ENCODE data around the gene CERS6. TPM values are rescaled to one million over a fixed set of nuclear protein-coding genes. Genes with fewer than 3 reads are reported as not detected.

Gene CERS6
- total RNA-seq, 2 donors from 2014 or later, result 12.5 to 16.3 TPM

GRCh38 chr2:168729455-168729854 is 273.4 kb downstream of the CERS6 start:
- H3K36me3 ChIP-seq (replicated peaks in 1 of 2; ENCODE audit: insufficient read depth in 1 of 2, low read depth in 2 of 2), result no peaks in the 10 kb centered on the region
- no peak overlapping the region for H3K4me3 ChIP-seq
- no peaks in the 10 kb centered on the region for H3K27me3 ChIP-seq
- 89 to 95% methylated on average over 2 of the region's 2 CpGs for WGBS, 2 donors
- no peak for ATAC-seq
- intact Hi-C loops (cut with DNase I), result no loop called here
- TF ChIP-seq POLR2A (IDR thresholded peaks at IDR 0.05) (no peak), CTCF (IDR thresholded peaks at IDR 0.05) (no peak)
- H3K27ac ChIP-seq, result no peak overlapping the region
- H3K9me3 ChIP-seq, result no peaks in the 10 kb centered on the region
- no peaks in the 10 kb centered on the region for H3K4me1 ChIP-seq
- no peak for DNase-seq

- intact Hi-C loops (cut with DNase I), result no loop called here
- H3K4me3 ChIP-seq, result no peak overlapping the region
- 79 to 82% methylated on average over 4 of the region's 4 CpGs for WGBS, 2 donors
- H3K27ac ChIP-seq, result no peak overlapping the region
- no peak for TF ChIP-seq CTCF (IDR thresholded peaks at IDR 0.05)
- TF ChIP-seq POLR2A (IDR thresholded peaks at IDR 0.05), result no peak
- no peaks in the 10 kb centered on the region for H3K4me1 ChIP-seq
- no peaks in the 10 kb centered on the region for H3K27me3 ChIP-seq
- DNase-seq (no peak), ATAC-seq (no peak)
- H3K9me3 ChIP-seq, result no peaks in the 10 kb centered on the region
- no peaks in the 10 kb centered on the region for H3K36me3 ChIP-seq (replicated peaks in 1 of 2; ENCODE audit: insufficient read depth in 1 of 2, low read depth in 2 of 2)
Measured at GRCh38 chr2:168730344-168730743, 274.3 kb downstream of the CERS6 start.

GRCh38 chr2:168731002-168731401 is 274.9 kb downstream of the CERS6 start:
- no peak for DNase-seq
- TF ChIP-seq CTCF (IDR thresholded peaks at IDR 0.05) (no peak), POLR2A (IDR thresholded peaks at IDR 0.05) (no peak)
- Histone ChIP-seq H3K36me3 (replicated peaks in 1 of 2; ENCODE audit: insufficient read depth in 1 of 2, low read depth in 2 of 2) (no peaks in the 10 kb centered on the region), H3K4me1 (no peaks in the 10 kb centered on the region), H3K27ac (no peak overlapping the region), H3K27me3 (no peaks in the 10 kb centered on the region), H3K4me3 (no peak overlapping the region), H3K9me3 (no peaks in the 10 kb centered on the region)
- ATAC-seq, result no peak
- intact Hi-C loops (cut with DNase I), result no loop called here
- WGBS, 2 donors, result 80 to 84% methylated on average over 2 of the region's 2 CpGs

DNA sequence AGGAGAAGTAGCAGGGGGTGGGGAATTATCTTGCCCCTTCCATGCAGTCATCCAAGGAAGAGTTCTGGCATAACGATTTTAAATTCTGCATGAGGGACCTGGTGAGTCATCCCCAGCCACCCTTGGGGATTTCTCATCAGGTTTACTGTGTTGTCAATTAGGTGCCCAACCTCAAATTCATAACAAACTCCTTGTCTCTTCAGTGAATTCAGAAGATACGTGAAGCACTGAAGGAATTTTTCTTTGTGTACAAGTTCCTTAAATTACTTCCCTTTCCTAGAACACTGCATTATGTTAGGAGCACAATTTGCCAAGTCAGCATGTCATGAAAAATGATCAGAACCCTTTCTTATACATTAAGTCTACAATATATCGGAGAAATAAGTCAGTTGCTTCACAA is 275.5 kb downstream of the CERS6 start:
- Histone ChIP-seq H3K36me3 (replicated peaks in 1 of 2; ENCODE audit: insufficient read depth in 1 of 2, low read depth in 2 of 2) (no peaks in the 10 kb centered on the region), H3K4me1 (no peaks in the 10 kb centered on the region), H3K4me3 (no peak overlapping the region), H3K27ac (no peak overlapping the region), H3K27me3 (no peaks in the 10 kb centered on the region), H3K9me3 (no peaks in the 10 kb centered on the region)
- 70 to 88% methylated on average over 3 of the region's 3 CpGs for WGBS, 2 donors
- intact Hi-C loops (cut with DNase I), result no loop called here
- ATAC-seq, result no peak
- TF ChIP-seq CTCF (IDR thresholded peaks at IDR 0.05) (no peak), POLR2A (IDR thresholded peaks at IDR 0.05) (no peak)
- DNase-seq, result no peak

GRCh38 chr2:168732100-168732499 is 276.0 kb downstream of the CERS6 start:
- Histone ChIP-seq H3K4me1 (no peaks in the 10 kb centered on the region), H3K27me3 (no peaks in the 10 kb centered on the region), H3K9me3 (no peaks in the 10 kb centered on the region), H3K27ac (no peak overlapping the region), H3K36me3 (replicated peaks in 1 of 2; ENCODE audit: insufficient read depth in 1 of 2, low read depth in 2 of 2) (no peaks in the 10 kb centered on the region), H3K4me3 (no peak overlapping the region)
- intact Hi-C loops (cut with DNase I), result no loop called here
- 72 to 87% methylated on average over 2 of the region's 2 CpGs for WGBS, 2 donors
- no peak for DNase-seq
- no peak for ATAC-seq
- TF ChIP-seq POLR2A (IDR thresholded peaks at IDR 0.05), result no peak
- no peak for TF ChIP-seq CTCF (IDR thresholded peaks at IDR 0.05)

Data from body of pancreas (tissue), 4 donors.